Neuronal stem cell (in vitro differentiated cells): Measurements from ENCODE around the gene ZNF428.
"Not testable (repeated sequence)": the region's sequence is repeated elsewhere in the genome, so short reads cannot be mapped to it uniquely, and the experiment has no call there.

ENCODE experiments used
- DNase-seq: peaks from one replicate; pipeline ENCODE4 v3.0.0-alpha.2; 2013; ENCODE audit warnings: low spot score
- H2AFZ ChIP-seq: one replicate; pipeline ENCODE4 v1.6.1; 2013; ENCODE audit warnings: mild to moderate bottlenecking, low read length, inconsistent platforms
- H2AK5ac ChIP-seq: 2 replicates; pipeline ENCODE4 v1.6.1; 2013; ENCODE audit warnings: low read depth, mild to moderate bottlenecking, inconsistent platforms, low read length, moderate library complexity, mixed read lengths
- H2BK120ac ChIP-seq: 2 replicates; pipeline ENCODE4 v1.6.1; 2013; ENCODE audit warnings: low read depth, mild to moderate bottlenecking, inconsistent platforms, low read length, moderate library complexity, mixed read lengths
- H2BK12ac ChIP-seq: one replicate; pipeline ENCODE4 v1.6.1; 2013; ENCODE audit warnings: low read length, inconsistent platforms
- H2BK15ac ChIP-seq: 2 replicates; pipeline ENCODE4 v1.6.1; 2013; ENCODE audit warnings: mild to moderate bottlenecking, low read length, inconsistent platforms, mixed read lengths
- H2BK5ac ChIP-seq: one replicate; pipeline ENCODE4 v1.6.1; 2013; ENCODE audit warnings: inconsistent platforms, mild to moderate bottlenecking, low read length, moderate library complexity
- H3K14ac ChIP-seq: one replicate; pipeline ENCODE4 v1.6.1; 2013; ENCODE audit warnings: low read length, inconsistent platforms
- H3K18ac ChIP-seq: 2 replicates; pipeline ENCODE4 v1.6.1; 2013; ENCODE audit warnings: low read length, inconsistent platforms
- H3K23ac ChIP-seq: 2 replicates; pipeline ENCODE4 v1.6.1; 2013; ENCODE audit warnings: low read depth, mild to moderate bottlenecking, mixed read lengths, low read length, inconsistent platforms; ENCODE audit not compliant: poor library complexity
- H3K27ac ChIP-seq: replicated peaks from 3 replicates; pipeline ENCODE4 v1.5.1; 2013; ENCODE audit warnings: low read length, inconsistent platforms
- H3K27me3 ChIP-seq, 3 experiments: 2 replicates each; pipeline ENCODE4 v1.6.1; 2013; ENCODE audit warnings: low read length in 3 of 3, mild to moderate bottlenecking in 2 of 3, inconsistent platforms in 1 of 3, low read depth in 1 of 3, mixed read lengths in 1 of 3, moderate library complexity in 1 of 3; ENCODE audit not compliant: control insufficient read depth in 3 of 3, insufficient read depth in 3 of 3
- H3K36me3 ChIP-seq, 2 donors: replicated peaks in 1 of 2; 2 replicates each; pipeline ENCODE4 v1.6.1; 2013; ENCODE audit warnings: low read length in 2 of 2; ENCODE audit not compliant: control insufficient read depth in 2 of 2, insufficient read depth in 2 of 2
- H3K4ac ChIP-seq: 2 replicates; pipeline ENCODE4 v1.6.1; 2013; ENCODE audit warnings: inconsistent platforms, mild to moderate bottlenecking, low read length, moderate library complexity
- H3K4me1 ChIP-seq, 2 donors: 1 replicate in 1 of 2; 2 replicates in 1 of 2; pipeline ENCODE4 v1.6.1; 2013; ENCODE audit warnings: low read length in 2 of 2, low read depth in 1 of 2; ENCODE audit not compliant: control insufficient read depth in 2 of 2, insufficient read depth in 1 of 2
- H3K4me2 ChIP-seq: one replicate; pipeline ENCODE4 v1.6.1; 2013; ENCODE audit warnings: mild to moderate bottlenecking, low read length, inconsistent platforms; ENCODE audit not compliant: insufficient read depth, poor library complexity, severe bottlenecking
- H3K4me3 ChIP-seq, 2 donors: 2 replicates each; pipeline ENCODE4 v1.5.1; 2013; ENCODE audit warnings: low read length in 2 of 2, mild to moderate bottlenecking in 2 of 2, inconsistent platforms in 1 of 2, moderate library complexity in 1 of 2
- H3K79me1 ChIP-seq: one replicate; pipeline ENCODE4 v1.6.1; 2013; ENCODE audit warnings: low read depth, mild to moderate bottlenecking, inconsistent platforms, low read length, moderate library complexity
- H3K9ac ChIP-seq: one replicate; pipeline ENCODE4 v1.6.1; 2013; ENCODE audit warnings: mild to moderate bottlenecking, low read depth, low read length, inconsistent platforms; ENCODE audit not compliant: poor library complexity
- H3K9me3 ChIP-seq, 2 donors: replicated peaks in 1 of 2; 2 replicates each; pipeline versions ENCODE3 to v1.6.1; 2013; ENCODE audit warnings: low read length in 2 of 2, mild to moderate bottlenecking in 2 of 2, inconsistent platforms in 1 of 2, low read depth in 1 of 2, mixed read lengths in 1 of 2, moderate library complexity in 1 of 2; ENCODE audit not compliant: control insufficient read depth in 2 of 2, insufficient read depth in 1 of 2
- H4K8ac ChIP-seq: one replicate; pipeline ENCODE4 v1.6.1; 2013; ENCODE audit warnings: low read depth, mild to moderate bottlenecking, inconsistent platforms, low read length, moderate library complexity
- H4K91ac ChIP-seq: one replicate; pipeline ENCODE4 v1.6.1; 2013; ENCODE audit warnings: low read length, low read depth, mild to moderate bottlenecking, inconsistent platforms; ENCODE audit not compliant: poor library complexity
- WGBS, 2 donors: extraction: QIAGEN DNeasy Blood & Tissue Kit; methylation state at CpG; one replicate each; pipeline ENCODE4 v1.1.7; 2013; ENCODE audit warnings: missing lambda C conversion rate in 2 of 2, mixed read lengths in 1 of 2; ENCODE audit not compliant: insufficient read length in 2 of 2, insufficient replicate concordance in 1 of 2; ENCODE audit errors: extremely low coverage in 2 of 2; 5-methylcytosine and 5-hydroxymethylcytosine counted together

The ZNF428 gene

DNA sequence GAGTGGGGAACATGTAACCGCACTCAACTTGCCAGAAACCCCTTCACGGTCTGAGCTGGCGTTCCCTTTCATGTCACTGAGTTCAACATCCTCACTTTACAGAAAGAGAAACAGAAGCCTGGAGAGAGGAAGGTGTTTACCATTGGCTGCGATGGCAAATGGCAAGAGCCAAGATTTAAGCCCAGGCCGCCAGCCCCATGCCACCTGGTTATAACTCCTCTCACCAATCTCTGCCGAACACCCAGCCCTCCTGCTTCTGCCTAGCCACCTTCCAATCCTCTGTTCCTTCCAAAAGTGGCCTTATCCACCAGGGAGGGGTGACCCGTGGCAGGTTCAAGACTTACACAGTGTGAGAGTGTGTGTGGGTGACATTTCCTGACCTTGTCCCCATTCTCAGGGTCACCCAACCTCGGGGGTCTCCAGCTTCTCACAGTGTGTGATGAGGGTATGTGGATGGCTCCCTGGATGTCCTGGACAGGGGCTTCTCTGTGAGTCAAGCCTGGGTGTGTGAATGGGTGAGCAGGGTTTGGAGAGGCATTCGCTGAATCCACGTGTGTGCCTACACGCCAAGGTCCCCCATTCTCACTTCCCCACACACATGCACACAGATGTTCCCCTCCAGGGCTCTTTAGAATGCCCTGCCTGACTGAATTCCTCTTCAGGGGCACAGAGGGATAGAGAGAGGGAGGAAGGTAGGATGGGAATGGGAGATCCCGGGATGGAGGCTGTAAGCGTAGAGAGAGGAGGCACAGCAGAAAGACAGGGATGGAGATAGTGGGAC is 19.0 kb upstream of the ZNF428 start:
- Histone ChIP-seq H2BK12ac (no peak overlapping the region), H3K27me3 (peaks cover 0 to 9% (median 2%) of the 10 kb centered on the region in 3 experiments), H3K79me1 (peaks cover 9% of the 10 kb centered on the region), H3K4me3 (peak overlapping the region; percentile 86 to 99), H3K36me3 (peaks cover 0 to 17% of the 10 kb centered on the region in 2 donors), H3K9me3 (no peaks in the 10 kb centered on the region), H3K14ac (no peak overlapping the region), H3K18ac (peak overlapping the region; percentile 6), H2BK15ac (no peak overlapping the region), H4K8ac (no peak overlapping the region), H3K23ac (no peak overlapping the region), H3K27ac (no peak overlapping the region), H3K9ac (peak overlapping the region; percentile 89), H2AK5ac (no peak overlapping the region), H3K4ac (no peak overlapping the region), H3K4me2 (peak overlapping the region; percentile 60), H4K91ac (no peak overlapping the region), H2BK5ac (peak overlapping the region; percentile 15), H2BK120ac (no peak overlapping the region), H2AFZ (no peak overlapping the region), H3K4me1 (peaks cover 32 to 46% of the 10 kb centered on the region in 2 donors)
- no peak for DNase-seq
- no CpG with 5 or more reads among the region's 13 CpGs for WGBS, 2 donors

GRCh38 chr19:43636121-43636683 is 16.8 kb upstream of the ZNF428 start:
- Histone ChIP-seq H3K27ac (peak overlapping the region; percentile 94), H3K9me3 (no peaks in the 10 kb centered on the region), H2BK12ac (peak overlapping the region; percentile 75), H3K4me2 (peak overlapping the region; percentile 71), H3K4ac (peak overlapping the region; percentile 86), H3K27me3 (peaks cover 0 to 9% (median 2%) of the 10 kb centered on the region in 3 experiments), H3K79me1 (peaks cover 9% of the 10 kb centered on the region), H3K14ac (no peak overlapping the region), H2BK120ac (peak overlapping the region; percentile 78), H3K36me3 (peaks cover 3 to 22% of the 10 kb centered on the region in 2 donors), H4K91ac (peak overlapping the region; percentile 54), H3K4me3 (peak overlapping the region in 1 of 2 donors; percentile 16), H3K9ac (peak overlapping the region; percentile 81), H3K18ac (peak overlapping the region; percentile 98), H2BK5ac (peak overlapping the region; percentile 97), H3K4me1 (peaks cover 32 to 46% of the 10 kb centered on the region in 2 donors), H2AFZ (no peak overlapping the region), H2AK5ac (peak overlapping the region; percentile 97), H3K23ac (no peak overlapping the region), H2BK15ac (peak overlapping the region; percentile 98), H4K8ac (no peak overlapping the region)
- no CpG with 5 or more reads among the region's 14 CpGs for WGBS, 2 donors
- peak; percentile 45 for DNase-seq

- H3K23ac ChIP-seq, H3K4ac ChIP-seq, H4K8ac ChIP-seq, H2BK120ac ChIP-seq, DNase-seq, H3K9ac ChIP-seq, H3K9me3 ChIP-seq, H3K14ac ChIP-seq, H2BK12ac ChIP-seq, H3K79me1 ChIP-seq, H3K27me3 ChIP-seq: not testable (repeated sequence)
- peak overlapping the region; percentile 97 for H2AK5ac ChIP-seq
- H3K4me3 ChIP-seq = peak overlapping the region; percentile 38 to 73
- peak overlapping the region; percentile 97 for H2BK5ac ChIP-seq
- H3K36me3 ChIP-seq = peaks cover 4 to 26% of the 10 kb centered on the region in 2 donors
- peak overlapping the region; percentile 94 for H3K27ac ChIP-seq
- WGBS, 2 donors = no CpG with 5 or more reads among the region's 2 CpGs
- H3K4me2 ChIP-seq = peak overlapping the region; percentile 71
- peak overlapping the region; percentile 98 for H3K18ac ChIP-seq
- peak overlapping the region; percentile 54 for H4K91ac ChIP-seq
- H2BK15ac ChIP-seq = peak overlapping the region; percentile 98
- H2AFZ ChIP-seq = peak overlapping the region; percentile 77
- H3K4me1 ChIP-seq = peaks cover 31 to 46% of the 10 kb centered on the region in 2 donors
Measured at GRCh38 chr19:43635561-43635940, 16.1 kb upstream of the ZNF428 start.
